Thymus (tissue), 11 donors: ENCODE data around the gene RECQL5. TPM values are rescaled to one million over a fixed set of nuclear protein-coding genes. Genes with fewer than 3 reads are reported as not detected.

Experiments
- DNase-seq, 9 donors: peaks; one replicate each; pipeline ENCODE4 v3.0.0-alpha.2; 2013; ENCODE audit warnings: low spot score in 9 of 9, low read depth in 6 of 9, missing footprints in 1 of 9
- H3K27ac ChIP-seq, 2 donors: one replicate each; pipeline ENCODE4 v1.5.1; 2013; ENCODE audit warnings: control low read depth in 1 of 2, low read depth in 1 of 2, low read length in 1 of 2, mild to moderate bottlenecking in 1 of 2, moderate library complexity in 1 of 2
- H3K27me3 ChIP-seq, 2 donors: one replicate each; pipeline ENCODE4 v1.5.1; 2013; ENCODE audit warnings: low read length in 1 of 2; ENCODE audit not compliant: control insufficient read depth in 2 of 2, insufficient read depth in 1 of 2
- H3K36me3 ChIP-seq, 2 donors: one replicate each; pipeline ENCODE4 v1.5.1; 2013; ENCODE audit warnings: low read length in 1 of 2, mild to moderate bottlenecking in 1 of 2, moderate library complexity in 1 of 2; ENCODE audit not compliant: control insufficient read depth in 2 of 2, insufficient read depth in 2 of 2
- H3K4me1 ChIP-seq, 2 donors: one replicate each; pipeline ENCODE4 v1.5.1; 2013; ENCODE audit warnings: low read length in 2 of 2; ENCODE audit not compliant: control insufficient read depth in 2 of 2, insufficient read depth in 2 of 2
- H3K4me3 ChIP-seq, 2 donors: one replicate each; pipeline ENCODE4 v1.5.1; 2013; ENCODE audit warnings: low read length in 2 of 2, control low read depth in 1 of 2, mild to moderate bottlenecking in 1 of 2
- H3K9me3 ChIP-seq, 2 donors: one replicate each; pipeline ENCODE4 v1.5.1; 2013; ENCODE audit warnings: low read length in 1 of 2, mild to moderate bottlenecking in 1 of 2; ENCODE audit not compliant: control insufficient read depth in 2 of 2, insufficient read depth in 1 of 2
- WGBS: extraction: QIAGEN DNeasy Blood & Tissue Kit; methylation state at CpG from one replicate; pipeline ENCODE4 v1.1.7; 2013; 5-methylcytosine and 5-hydroxymethylcytosine counted together
- polyA plus RNA-seq: library from polyadenylated mRNA; stranded (reverse); fragments of 200-250 nt; gene quantifications from one replicate; pipeline ENCODE4 v1.2.3, GENCODE V29; 2013
- total RNA-seq: library from RNA; stranded (reverse); fragments of 120-200 nt; gene quantifications from one replicate; pipeline ENCODE4 v1.2.4, GENCODE V29; 2013
- donor health status: healthy.

RECQL5 gene
- total and polyA plus RNA-seq, 2 donors: 17.4 to 51.8 TPM

DNA sequence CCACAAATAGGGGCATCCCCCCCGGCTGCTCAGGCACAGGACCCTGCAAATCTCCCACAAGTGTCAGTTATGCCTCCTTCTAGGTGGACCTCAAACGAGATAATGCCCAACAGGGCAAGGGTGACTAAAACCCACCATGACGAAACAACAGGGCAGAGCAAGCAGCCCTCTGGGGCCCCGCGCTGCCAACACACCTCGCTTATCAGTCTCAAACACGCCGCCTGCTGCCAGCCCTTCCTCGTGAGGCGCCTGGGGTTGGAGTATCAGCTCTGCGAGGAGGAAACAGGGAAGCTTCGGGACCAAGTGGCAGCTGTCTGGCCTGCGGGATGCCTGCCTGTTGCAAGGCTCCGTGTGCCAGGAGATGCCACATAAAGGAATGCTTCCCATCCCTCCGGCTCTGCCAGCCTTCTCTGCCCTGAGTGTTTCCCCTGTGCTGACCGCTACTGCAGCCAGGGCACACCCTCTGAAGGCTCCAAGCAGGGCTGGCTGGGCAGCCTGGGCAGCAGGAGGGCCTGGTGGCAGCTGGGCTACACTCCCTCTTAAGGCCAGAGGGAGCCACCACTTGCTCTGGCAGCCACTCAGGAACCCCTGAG, 31.2 kb downstream of the RECQL5 start:
- H3K27me3 ChIP-seq: no peaks in the 10 kb centered on the region
- H3K36me3 ChIP-seq: peaks cover 0 to 25% of the 10 kb centered on the region in 2 donors
- H3K4me3 ChIP-seq: no peak overlapping the region
- H3K27ac ChIP-seq: no peak overlapping the region
- WGBS: 85% methylated on average over 16 of the region's 16 CpGs
- peaks cover 0 to 6% of the 10 kb centered on the region in 2 donors for H3K9me3 ChIP-seq
- DNase-seq: no peak
- peaks cover 8 to 23% of the 10 kb centered on the region in 2 donors for H3K4me1 ChIP-seq

DNA sequence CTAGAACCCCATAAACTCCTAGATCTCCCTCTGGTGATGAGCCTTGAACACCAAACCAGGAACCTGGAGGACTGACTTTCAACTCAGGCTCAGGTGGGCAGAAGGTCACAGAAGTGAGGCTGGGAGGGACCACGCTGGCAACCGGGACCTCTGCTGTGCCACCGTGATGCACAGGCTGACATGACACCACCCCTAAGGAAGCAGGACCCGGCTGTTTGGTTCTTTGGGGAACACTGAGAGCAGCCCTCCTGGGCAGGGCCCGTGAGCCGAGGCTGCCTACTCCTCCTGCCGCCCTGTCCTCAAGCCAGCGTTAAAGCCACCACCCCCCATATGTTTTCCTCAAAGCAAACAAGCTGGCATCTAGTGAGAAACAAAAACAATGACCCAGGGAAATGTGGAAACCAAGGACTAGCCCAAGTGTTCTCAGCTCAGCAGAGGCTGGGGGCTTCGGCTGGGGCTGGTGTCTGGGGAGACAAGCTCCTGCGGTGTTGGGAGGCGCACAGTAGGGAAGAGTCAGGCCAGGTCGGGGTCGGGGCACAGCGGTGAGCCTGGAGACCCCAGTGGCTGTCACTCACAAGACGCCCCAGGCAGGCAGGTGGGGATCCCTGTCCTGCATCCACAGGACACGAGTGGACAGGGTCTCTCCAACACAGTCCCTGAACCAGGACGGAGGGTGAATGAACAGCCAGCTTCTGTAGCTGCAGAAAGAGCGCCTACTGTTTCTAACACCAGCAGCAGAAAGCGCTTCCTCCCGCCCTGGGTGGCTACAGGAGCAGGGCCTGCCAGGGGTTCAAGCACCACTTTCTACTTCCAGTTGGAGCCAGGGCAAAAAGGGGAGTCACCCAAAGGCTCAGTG, 32.0 kb downstream of the RECQL5 start:
- peaks cover 0 to 21% of the 10 kb centered on the region in 2 donors for H3K36me3 ChIP-seq
- no peak overlapping the region for H3K4me3 ChIP-seq
- H3K27ac ChIP-seq: no peak overlapping the region
- peaks cover 8 to 23% of the 10 kb centered on the region in 2 donors for H3K4me1 ChIP-seq
- WGBS: 95% methylated on average over 20 of the region's 20 CpGs
- peaks cover 0 to 6% of the 10 kb centered on the region in 2 donors for H3K9me3 ChIP-seq
- no peaks in the 10 kb centered on the region for H3K27me3 ChIP-seq
- DNase-seq: no peak

DNA sequence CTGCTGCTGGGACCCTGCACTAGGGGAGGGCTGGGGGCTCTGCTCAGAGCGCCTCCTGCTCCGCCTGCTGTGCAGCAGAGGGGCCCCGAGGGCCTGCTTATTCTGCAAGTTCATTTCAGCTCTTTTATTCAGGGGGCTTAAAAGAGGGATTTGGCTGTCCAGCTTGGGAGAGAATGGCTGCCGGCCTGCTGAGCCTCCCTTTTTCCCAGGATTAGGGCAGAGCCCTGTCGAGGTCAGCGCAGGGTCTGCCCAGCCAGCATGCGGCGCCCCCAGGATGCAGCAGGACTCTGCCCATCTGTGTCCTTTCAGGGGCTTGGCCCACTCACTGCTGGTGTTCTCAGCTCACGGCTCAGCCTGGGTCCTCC, 32.6 kb downstream of the RECQL5 start:
- H3K9me3 ChIP-seq: peaks cover 0 to 6% of the 10 kb centered on the region in 2 donors
- peak overlapping the region in 1 of 2 donors; percentile 55 for H3K27ac ChIP-seq
- H3K36me3 ChIP-seq: peaks cover 2 to 14% of the 10 kb centered on the region in 2 donors
- H3K27me3 ChIP-seq: no peaks in the 10 kb centered on the region
- peaks cover 8 to 23% of the 10 kb centered on the region in 2 donors for H3K4me1 ChIP-seq
- no peak overlapping the region for H3K4me3 ChIP-seq
- 95% methylated on average over 9 of the region's 9 CpGs for WGBS
- no peak for DNase-seq

DNA sequence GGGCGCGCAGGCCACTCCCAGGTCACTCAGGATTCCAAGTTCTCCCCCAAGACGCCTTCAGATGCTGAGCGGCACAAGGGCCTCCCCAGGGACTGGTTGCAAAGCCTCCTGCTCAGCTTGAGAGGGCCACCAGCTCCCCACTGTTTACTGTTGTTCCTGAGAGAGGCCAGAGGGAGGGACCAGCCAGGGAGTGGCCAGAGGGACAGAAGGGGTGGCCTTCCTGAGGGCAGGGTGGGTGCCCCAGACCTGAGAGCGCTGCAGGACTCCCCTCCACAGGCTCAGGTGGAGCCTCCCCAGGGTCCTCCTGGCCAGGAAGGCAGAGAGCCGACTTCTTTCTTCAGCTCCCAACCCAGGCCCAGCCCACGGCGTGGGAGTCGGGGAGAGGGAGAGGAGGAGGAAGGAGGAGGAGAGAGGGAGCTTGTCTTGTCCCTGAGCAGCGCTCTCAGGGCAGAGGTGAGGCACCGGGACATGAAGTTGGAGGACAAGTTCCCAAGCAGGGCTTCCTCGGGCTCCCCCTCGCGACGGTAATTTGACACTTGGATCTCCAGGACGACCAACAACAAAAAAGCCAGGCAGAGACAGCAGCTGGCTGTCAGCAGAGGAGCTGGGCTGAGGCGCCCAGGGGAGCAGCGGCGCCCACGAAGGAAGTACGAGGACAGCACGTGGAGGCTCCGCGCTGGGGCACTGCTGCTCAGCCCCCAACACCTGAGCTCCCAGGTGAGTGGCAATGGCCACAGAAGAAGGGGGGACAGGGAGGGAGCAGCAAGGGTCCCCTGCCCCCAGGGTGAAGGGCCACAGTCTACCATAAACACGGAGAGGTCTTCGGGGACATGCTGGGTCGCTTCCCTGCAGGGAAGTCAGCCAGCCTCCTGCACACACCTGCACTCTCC, 33.2 kb downstream of the RECQL5 start:
- Histone ChIP-seq H3K27ac (peak overlapping the region in 1 of 2 donors; percentile 55), H3K4me3 (no peak overlapping the region), H3K27me3 (no peaks in the 10 kb centered on the region), H3K9me3 (peaks cover 0 to 6% of the 10 kb centered on the region in 2 donors), H3K4me1 (peaks cover 8 to 23% of the 10 kb centered on the region in 2 donors), H3K36me3 (peaks cover 4 to 8% of the 10 kb centered on the region in 2 donors)
- peak; percentile 55 to 89 (median 70) for DNase-seq
- WGBS: 29% methylated on average over 27 of the region's 27 CpGs

DNA sequence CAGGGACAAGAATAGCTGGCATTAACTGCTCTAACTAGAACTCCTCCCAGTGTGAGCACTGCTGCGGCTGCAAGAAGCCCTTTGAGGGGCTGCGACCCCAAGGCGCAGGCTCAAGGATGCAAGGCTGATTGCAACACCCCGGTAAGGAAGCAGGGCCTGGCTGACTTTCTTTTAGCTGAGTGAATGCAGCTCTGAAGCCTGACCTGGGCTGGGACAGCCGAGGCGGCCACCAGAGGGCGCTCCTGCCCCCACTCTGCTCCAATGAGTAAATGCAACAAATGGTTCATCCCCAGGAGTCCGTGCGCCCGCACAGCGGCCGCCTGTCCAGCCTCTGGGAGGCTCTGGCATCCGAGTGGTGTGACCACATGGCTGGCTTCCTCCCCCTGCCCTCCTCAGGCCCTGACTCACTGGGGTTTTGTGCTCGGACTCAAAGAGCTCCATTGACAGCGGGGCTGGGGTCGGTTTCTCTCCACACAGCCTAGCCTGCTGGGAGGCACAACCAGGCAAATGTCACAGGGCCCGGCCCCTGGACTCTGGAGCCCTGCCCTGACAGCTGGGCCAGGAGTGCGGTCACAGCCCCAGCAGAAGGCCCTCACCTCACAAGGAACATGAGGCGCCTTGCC, 34.0 kb downstream of the RECQL5 start, which contains the start of gene SMIM5:
TSS of gene SMIM5 (plus strand) at position 572 of the 623 bp plus-strand sequence. CDS start 6,768 bp downstream, outside the sequence.
- peaks cover 8 to 23% of the 10 kb centered on the region in 2 donors for H3K4me1 ChIP-seq
- H3K36me3 ChIP-seq: peaks cover 4 to 7% of the 10 kb centered on the region in 2 donors
- H3K27me3 ChIP-seq: no peaks in the 10 kb centered on the region
- WGBS: 32% methylated on average over 19 of the region's 19 CpGs
- H3K4me3 ChIP-seq: no peak within 1 kb of the TSS
- H3K27ac ChIP-seq: peak within 1 kb of the TSS in 1 of 2 donors; percentile 55
- peak; percentile 45 to 88 (median 67) for DNase-seq
- peaks cover 0 to 6% of the 10 kb centered on the region in 2 donors for H3K9me3 ChIP-seq

DNA sequence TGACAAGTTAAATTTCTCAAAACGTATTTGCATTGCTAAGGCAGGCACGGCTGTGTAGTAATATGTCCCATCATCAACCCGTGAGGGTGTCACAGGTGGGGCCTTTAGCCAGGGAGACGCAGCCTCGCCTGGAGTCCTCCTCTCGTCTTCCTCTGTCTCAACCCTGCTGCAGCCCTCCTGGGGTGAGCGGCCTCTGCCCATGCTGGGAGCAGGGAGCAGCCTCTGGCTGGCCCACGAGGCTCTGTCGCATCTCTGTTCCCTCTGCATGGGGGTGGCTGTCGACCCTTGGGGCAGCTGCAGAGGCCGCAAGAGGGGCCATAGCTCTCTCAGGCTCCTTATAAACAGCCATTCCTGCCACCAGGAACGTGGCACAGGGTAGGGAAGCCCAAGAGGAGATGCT, 34.5 kb downstream of the RECQL5 start:
- 91% methylated on average over 12 of the region's 12 CpGs for WGBS
- DNase-seq: no peak
- peaks cover 4% of the 10 kb centered on the region in 2 donors for H3K36me3 ChIP-seq
- H3K4me1 ChIP-seq: peaks cover 8 to 23% of the 10 kb centered on the region in 2 donors
- H3K27me3 ChIP-seq: no peaks in the 10 kb centered on the region
- no peak overlapping the region for H3K4me3 ChIP-seq
- H3K9me3 ChIP-seq: peaks cover 0 to 6% of the 10 kb centered on the region in 2 donors
- H3K27ac ChIP-seq: no peak overlapping the region

DNA sequence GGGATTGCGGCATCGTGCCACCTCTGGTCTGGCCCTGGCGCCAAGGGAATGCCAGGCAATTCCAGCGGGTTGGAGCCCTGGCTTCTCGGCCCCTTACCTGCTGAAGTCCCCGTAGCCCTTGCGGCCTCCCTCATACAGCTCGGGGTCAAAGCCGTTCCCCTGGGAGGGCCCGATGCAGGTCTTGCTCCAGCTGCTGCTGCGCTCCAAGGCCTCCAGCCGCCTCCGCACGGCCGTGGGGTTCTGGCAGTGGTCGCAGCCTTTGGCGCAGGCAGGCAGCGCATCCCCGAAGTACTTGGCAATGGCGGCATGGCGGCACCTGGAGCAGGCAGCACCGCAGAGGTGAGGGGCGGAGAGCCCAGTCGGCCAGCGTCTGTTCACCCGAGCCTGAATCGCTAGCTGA, 35.6 kb downstream of the RECQL5 start:
- H3K9me3 ChIP-seq: peaks cover 0 to 6% of the 10 kb centered on the region in 2 donors
- peaks cover 8 to 23% of the 10 kb centered on the region in 2 donors for H3K4me1 ChIP-seq
- H3K4me3 ChIP-seq: no peak overlapping the region
- no peaks in the 10 kb centered on the region for H3K27me3 ChIP-seq
- WGBS: 95% methylated on average over 27 of the region's 27 CpGs
- peaks cover 14 to 15% of the 10 kb centered on the region in 2 donors for H3K36me3 ChIP-seq
- H3K27ac ChIP-seq: no peak overlapping the region
- DNase-seq: no peak

DNA sequence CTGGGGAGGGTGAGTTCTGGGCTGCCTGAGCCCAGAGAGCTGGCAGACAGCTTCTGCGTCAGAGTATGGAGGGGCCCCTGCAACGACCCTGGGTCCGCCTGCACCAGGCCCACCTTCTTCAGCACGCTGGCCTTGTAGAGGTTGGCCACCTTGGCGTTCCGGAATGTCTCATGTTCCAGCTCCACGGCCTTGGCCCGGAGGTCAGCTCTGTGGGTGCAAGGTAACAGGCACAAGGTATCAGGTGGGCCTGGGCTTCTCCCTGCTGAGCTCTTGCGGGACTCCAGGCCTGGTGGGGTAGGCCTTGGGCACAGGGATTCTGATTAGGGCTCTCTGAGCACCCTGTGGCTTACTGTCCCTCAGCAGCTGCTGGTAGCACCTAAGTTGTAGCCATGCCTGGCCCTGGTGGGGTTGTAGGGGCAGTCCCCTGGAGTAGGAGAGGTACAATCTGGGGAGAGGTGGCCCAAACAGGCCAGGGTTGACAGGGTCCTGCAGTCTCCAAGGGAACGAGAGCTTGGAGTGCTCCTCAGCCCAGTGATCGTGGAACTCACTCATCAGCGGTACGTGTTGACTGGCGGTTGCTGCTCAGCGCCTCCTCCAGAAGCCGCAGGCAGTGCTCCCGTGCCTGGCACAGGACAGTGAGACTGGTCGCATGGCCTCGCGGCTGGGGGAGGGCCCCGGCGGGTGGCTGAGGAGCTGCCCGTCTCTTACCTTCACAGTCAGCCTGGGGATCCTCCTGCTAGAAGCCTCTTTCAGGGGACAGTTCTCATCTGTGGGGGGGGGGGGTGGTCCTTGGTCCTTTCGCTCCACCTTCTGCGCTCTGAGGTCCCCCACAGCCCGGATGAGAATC, 36.7 kb downstream of the RECQL5 start:
- DNase-seq: no peak
- H3K27ac ChIP-seq: no peak overlapping the region
- H3K4me1 ChIP-seq: peaks cover 8 to 23% of the 10 kb centered on the region in 2 donors
- WGBS: 88% methylated on average over 26 of the region's 26 CpGs
- H3K36me3 ChIP-seq: peaks cover 22% of the 10 kb centered on the region in 2 donors
- H3K27me3 ChIP-seq: no peaks in the 10 kb centered on the region
- peaks cover 0 to 6% of the 10 kb centered on the region in 2 donors for H3K9me3 ChIP-seq
- no peak overlapping the region for H3K4me3 ChIP-seq
